Muscle layer of colon (tissue), 2 donors: Measurements from ENCODE around the gene TOPAZ1.
"Not testable (repeated sequence)": the region's sequence is repeated elsewhere in the genome, so short reads cannot be mapped to it uniquely, and the experiment has no call there.

Experiments
- H3K27ac ChIP-seq: one replicate; pipeline ENCODE4 v1.7.0; 2013; ENCODE audit warnings: low read depth, mild to moderate bottlenecking, low read length, moderate library complexity
- H3K27me3 ChIP-seq, 2 donors: one replicate each; pipeline ENCODE4 v1.7.0; 2013; ENCODE audit warnings: low read length in 2 of 2, mild to moderate bottlenecking in 2 of 2; ENCODE audit not compliant: insufficient read depth in 2 of 2, control insufficient read depth in 1 of 2
- H3K36me3 ChIP-seq: one replicate; pipeline ENCODE4 v1.7.0; 2013; ENCODE audit warnings: mild to moderate bottlenecking, low read length; ENCODE audit not compliant: insufficient read depth
- H3K4me1 ChIP-seq: one replicate; pipeline ENCODE4 v1.7.0; 2013; ENCODE audit warnings: mild to moderate bottlenecking, low read length; ENCODE audit not compliant: insufficient read depth
- H3K4me3 ChIP-seq, 2 donors: one replicate each; pipeline ENCODE4 v1.7.0; 2013; ENCODE audit warnings: low read length in 2 of 2, low read depth in 1 of 2, mild to moderate bottlenecking in 1 of 2, moderate library complexity in 1 of 2
- H3K9ac ChIP-seq: one replicate; pipeline ENCODE4 v1.7.0; 2013; ENCODE audit warnings: low read length
- H3K9me3 ChIP-seq: one replicate; pipeline ENCODE4 v1.7.0; 2013; ENCODE audit warnings: mild to moderate bottlenecking, low read length
- donor health status: abdominal sarcoma.
- donor health status: Adenocarcinoma of cecum.

TOPAZ1 gene

GRCh38 chr3:44337248-44337785 is 95.6 kb downstream of the TOPAZ1 start:
- H3K4me3 ChIP-seq: peak overlapping the region; percentile 87 to 91
- no peaks in the 10 kb centered on the region for H3K27me3 ChIP-seq
- H3K9ac ChIP-seq: peak overlapping the region; percentile 86
- no peaks in the 10 kb centered on the region for H3K9me3 ChIP-seq
- peak overlapping the region; percentile 97 for H3K27ac ChIP-seq
- H3K36me3 ChIP-seq: no peaks in the 10 kb centered on the region
- peaks cover 23% of the 10 kb centered on the region for H3K4me1 ChIP-seq

GRCh38 chr3:44338010-44338827 is 96.5 kb downstream of the TOPAZ1 start, which contains the start of gene TCAIM:
TCAIM (plus strand) TSS chr3:44338766; CDS start chr3:44354783, 16,017 bp downstream.
- Histone ChIP-seq H3K27me3 (no peaks in the 10 kb centered on the region), H3K36me3 (no peaks in the 10 kb centered on the region), H3K27ac (peak within 1 kb of the TSS; percentile 97), H3K4me3 (peak within 1 kb of the TSS; percentile 87 to 91), H3K4me1 (peaks cover 24% of the 10 kb centered on the region), H3K9ac (peak within 1 kb of the TSS; percentile 86), H3K9me3 (no peaks in the 10 kb centered on the region)

GRCh38 chr3:44338828-44339127 is 97.1 kb downstream of the TOPAZ1 start:
- H3K27ac ChIP-seq: peak overlapping the region; percentile 97
- H3K36me3 ChIP-seq: no peaks in the 10 kb centered on the region

GRCh38 chr3:44339181-44340057 is 97.7 kb downstream of the TOPAZ1 start:
- H3K9me3 ChIP-seq: no peaks in the 10 kb centered on the region

More at GRCh38 chr3:44338828-44339127, 97.1 kb downstream of the TOPAZ1 start:
- Histone ChIP-seq H3K9ac (peak overlapping the region; percentile 86), H3K27me3 (no peaks in the 10 kb centered on the region), H3K4me1 (peaks cover 24% of the 10 kb centered on the region), H3K9me3 (no peaks in the 10 kb centered on the region), H3K4me3 (peak overlapping the region; percentile 87 to 91)

GRCh38 chr3:44340058-44340395 is 98.3 kb downstream of the TOPAZ1 start:
- peak overlapping the region; percentile 97 for H3K27ac ChIP-seq
- H3K9me3 ChIP-seq: no peaks in the 10 kb centered on the region
- no peak overlapping the region for H3K9ac ChIP-seq
- peaks cover 24% of the 10 kb centered on the region for H3K4me1 ChIP-seq
- H3K4me3 ChIP-seq: peak overlapping the region in 1 of 2 donors; percentile 91
- no peaks in the 10 kb centered on the region for H3K36me3 ChIP-seq
- H3K27me3 ChIP-seq: no peaks in the 10 kb centered on the region

More at GRCh38 chr3:44339181-44340057, 97.7 kb downstream of the TOPAZ1 start:
- peaks cover 24% of the 10 kb centered on the region for H3K4me1 ChIP-seq
- no peaks in the 10 kb centered on the region for H3K36me3 ChIP-seq
- H3K27me3 ChIP-seq: no peaks in the 10 kb centered on the region
- peak overlapping the region; percentile 97 for H3K27ac ChIP-seq
- H3K9ac ChIP-seq: peak overlapping the region; percentile 86
- peak overlapping the region; percentile 87 to 91 for H3K4me3 ChIP-seq

- Histone ChIP-seq H3K9ac (no peak overlapping the region), H3K4me1 (peaks cover 23% of the 10 kb centered on the region), H3K36me3 (no peaks in the 10 kb centered on the region), H3K9me3 (no peaks in the 10 kb centered on the region), H3K27ac (peak overlapping the region; percentile 24), H3K27me3 (no peaks in the 10 kb centered on the region), H3K4me3 (no peak overlapping the region)
Observed at GRCh38 chr3:44342176-44342790, 100.6 kb downstream of the TOPAZ1 start.

- Histone ChIP-seq H3K9me3 (no peaks in the 10 kb centered on the region), H3K27ac (no peak overlapping the region), H3K27me3 (no peaks in the 10 kb centered on the region), H3K36me3 (no peaks in the 10 kb centered on the region), H3K4me3 (no peak overlapping the region), H3K4me1 (peaks cover 19% of the 10 kb centered on the region), H3K9ac (no peak overlapping the region)
Observed at GRCh38 chr3:44343421-44343820, 101.7 kb downstream of the TOPAZ1 start.

GRCh38 chr3:44346590-44346989 is 104.9 kb downstream of the TOPAZ1 start:
- H3K27ac ChIP-seq, H3K4me3 ChIP-seq, H3K4me1 ChIP-seq, H3K9me3 ChIP-seq, H3K36me3 ChIP-seq, H3K9ac ChIP-seq, H3K27me3 ChIP-seq: not testable (repeated sequence)

- no peak overlapping the region for H3K27ac ChIP-seq
- no peak overlapping the region for H3K9ac ChIP-seq
- H3K36me3 ChIP-seq: no peaks in the 10 kb centered on the region
- no peaks in the 10 kb centered on the region for H3K4me1 ChIP-seq
- H3K9me3 ChIP-seq: no peaks in the 10 kb centered on the region
- no peak overlapping the region for H3K4me3 ChIP-seq
- H3K27me3 ChIP-seq: no peaks in the 10 kb centered on the region
Observed at GRCh38 chr3:44348993-44349392, 107.3 kb downstream of the TOPAZ1 start.

- Histone ChIP-seq H3K27ac (no peak overlapping the region), H3K9ac (no peak overlapping the region), H3K4me3 (no peak overlapping the region), H3K9me3 (no peaks in the 10 kb centered on the region), H3K36me3 (peaks cover 4% of the 10 kb centered on the region), H3K27me3 (no peaks in the 10 kb centered on the region), H3K4me1 (peaks cover 9% of the 10 kb centered on the region)
Observed at GRCh38 chr3:44353355-44353924, 111.8 kb downstream of the TOPAZ1 start.
